Vagina (tissue), 2 donors: ENCODE results near the gene PSMC3.

Experiments
- CTCF ChIP-seq, 3 experiments: fragments of 450-650 bp in 2 of 3; fragments of 200-600 bp in 1 of 3; sonication (generic) in 1 of 3; IDR thresholded peaks; one replicate each; pipeline ENCODE4 v1.5.1; 2017 to 2019; ENCODE audit warnings: antibody characterized with exemption in 3 of 3, mild to moderate bottlenecking in 2 of 3, moderate library complexity in 2 of 3
- POLR2AphosphoS5 ChIP-seq, 2 donors: sonication (generic); formaldehyde crosslinking; IDR thresholded peaks; one replicate each; pipeline ENCODE4 v1.9.0; 2017; ENCODE audit warnings: antibody characterized with exemption in 2 of 2, mild to moderate bottlenecking in 2 of 2, low read depth in 1 of 2; ENCODE audit not compliant: insufficient read depth in 1 of 2

DNA sequence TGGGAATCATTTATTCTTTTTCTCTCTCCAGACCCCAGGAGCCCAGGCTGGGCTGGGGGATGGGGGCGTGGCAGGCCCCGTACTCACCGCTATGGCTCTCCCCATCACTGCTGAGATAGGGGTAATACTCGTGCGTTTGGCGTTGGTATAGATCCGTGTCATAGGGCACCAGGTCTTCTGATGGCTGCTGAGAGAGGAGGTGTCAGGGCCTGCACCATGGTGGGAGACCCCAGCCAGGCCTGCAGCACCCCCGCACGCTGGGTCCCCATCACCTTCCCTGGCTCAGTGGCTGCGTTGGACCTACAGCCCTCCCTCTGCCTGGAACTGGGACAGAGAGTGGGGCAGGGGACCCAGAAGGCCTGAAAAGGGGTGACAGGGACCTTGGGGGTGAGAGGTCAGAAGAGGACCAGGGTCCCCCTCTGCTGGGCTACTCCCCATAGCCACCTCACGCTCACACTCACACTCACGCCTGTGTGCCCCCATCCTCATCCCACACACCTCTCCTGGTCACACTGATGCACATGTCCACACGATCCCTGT, 50.6 kb downstream of the PSMC3 start:
- no peak for TF ChIP-seq CTCF (IDR thresholded peaks at IDR 0.05)
- TF ChIP-seq POLR2AphosphoS5 (IDR thresholded peaks at IDR 0.05; ENCODE audit: insufficient read depth in 1 of 2, low read depth in 1 of 2): no peak
